Endodermal cell (in vitro differentiated cells): ENCODE results near the gene TLX2. TPM values are rescaled to one million over a fixed set of nuclear protein-coding genes. Genes with fewer than 3 reads are reported as not detected.
A peak's percentile ranks its signal among the peaks of the same experiment; 100 is the strongest.

Experiments used
- DNase-seq: peaks from one replicate; pipeline ENCODE4 v3.0.0-alpha.2; 2017
- H3K27ac ChIP-seq: 2 replicates; pipeline ENCODE4 v1.5.1; 2013; ENCODE audit warnings: mild to moderate bottlenecking, low read depth, low read length, moderate library complexity
- H3K27me3 ChIP-seq: 2 replicates; pipeline ENCODE4 v1.6.1; 2013; ENCODE audit warnings: mild to moderate bottlenecking, low read length, moderate library complexity; ENCODE audit not compliant: insufficient read depth, control insufficient read depth, poor library complexity, severe bottlenecking
- H3K36me3 ChIP-seq: 2 replicates; pipeline ENCODE4 v1.7.0; 2013; ENCODE audit warnings: mild to moderate bottlenecking, low read length, moderate library complexity; ENCODE audit not compliant: control insufficient read depth, insufficient read depth
- H3K4me1 ChIP-seq: one replicate; pipeline ENCODE4 v1.7.0; 2013; ENCODE audit warnings: low read length; ENCODE audit not compliant: control insufficient read depth, insufficient read depth
- H3K4me3 ChIP-seq: 2 replicates; pipeline ENCODE4 v1.5.1; 2013; ENCODE audit warnings: mild to moderate bottlenecking, low read length, moderate library complexity
- H3K9ac ChIP-seq: 2 replicates; pipeline ENCODE4 v1.6.1; 2013; ENCODE audit warnings: mild to moderate bottlenecking, low read length, moderate library complexity; ENCODE audit not compliant: poor library complexity, severe bottlenecking; ENCODE audit errors: extremely low read depth
- H3K9me3 ChIP-seq: 2 replicates; pipeline ENCODE4 v1.6.1; 2013; ENCODE audit warnings: mild to moderate bottlenecking, low read length, moderate library complexity; ENCODE audit not compliant: control insufficient read depth
- H3K27ac Mint-ChIP-seq: 2 replicates; pipeline ENCODE4 v1.8.0; 2020; ENCODE audit warnings: mixed read lengths
- H3K27me3 Mint-ChIP-seq: 2 replicates; pipeline ENCODE4 v1.8.0; 2021; ENCODE audit warnings: mild to moderate bottlenecking, mixed read lengths; ENCODE audit not compliant: insufficient read depth
- H3K36me3 Mint-ChIP-seq: 2 replicates; pipeline ENCODE4 v1.8.0; 2020; ENCODE audit warnings: low read depth, mixed read lengths
- H3K4me1 Mint-ChIP-seq: 2 replicates; pipeline ENCODE4 v1.8.0; 2020; ENCODE audit warnings: mixed read lengths
- H3K4me3 Mint-ChIP-seq: 2 replicates; pipeline ENCODE4 v1.8.0; 2020; ENCODE audit warnings: mild to moderate bottlenecking, moderate library complexity, mixed read lengths
- H3K9me3 Mint-ChIP-seq: 2 replicates; pipeline ENCODE4 v1.8.0; 2020; ENCODE audit warnings: mild to moderate bottlenecking, mixed read lengths
- WGBS, 2 experiments: methylation state at CpG; one replicate each; pipeline versions ENCODE4 v1.1.5 to v1.1.7; 2013; ENCODE audit warnings: missing lambda C conversion rate in 2 of 2, mixed read lengths in 1 of 2; ENCODE audit not compliant: insufficient coverage in 1 of 2, insufficient read length in 1 of 2; 5-methylcytosine and 5-hydroxymethylcytosine counted together
- total RNA-seq, 2 donors: library from RNA; stranded (reverse); fragmentation: NEBNext Ultra II Directional in 1 of 2; extraction: Animal tissue kit (Norgen Biotek cat#: 25700) in 1 of 2; gene quantifications; 2 replicates in 1 of 2; 3 replicates in 1 of 2; pipeline ENCODE4 v1.2.1, GENCODE V29; 2021
- TF ChIP-seq, protein P1 (sequence below): fragments of 200-600 bp; sonication (generic); conservative IDR thresholded peaks from 2 replicates; pipeline ENCODE4 v1.5.0; 2021; ENCODE audit warnings: antibody characterized with exemption, mild to moderate bottlenecking

TLX2 gene
- total RNA-seq, 2 donors from 2014 or later, result 0.22 to 0.27 TPM

DNA sequence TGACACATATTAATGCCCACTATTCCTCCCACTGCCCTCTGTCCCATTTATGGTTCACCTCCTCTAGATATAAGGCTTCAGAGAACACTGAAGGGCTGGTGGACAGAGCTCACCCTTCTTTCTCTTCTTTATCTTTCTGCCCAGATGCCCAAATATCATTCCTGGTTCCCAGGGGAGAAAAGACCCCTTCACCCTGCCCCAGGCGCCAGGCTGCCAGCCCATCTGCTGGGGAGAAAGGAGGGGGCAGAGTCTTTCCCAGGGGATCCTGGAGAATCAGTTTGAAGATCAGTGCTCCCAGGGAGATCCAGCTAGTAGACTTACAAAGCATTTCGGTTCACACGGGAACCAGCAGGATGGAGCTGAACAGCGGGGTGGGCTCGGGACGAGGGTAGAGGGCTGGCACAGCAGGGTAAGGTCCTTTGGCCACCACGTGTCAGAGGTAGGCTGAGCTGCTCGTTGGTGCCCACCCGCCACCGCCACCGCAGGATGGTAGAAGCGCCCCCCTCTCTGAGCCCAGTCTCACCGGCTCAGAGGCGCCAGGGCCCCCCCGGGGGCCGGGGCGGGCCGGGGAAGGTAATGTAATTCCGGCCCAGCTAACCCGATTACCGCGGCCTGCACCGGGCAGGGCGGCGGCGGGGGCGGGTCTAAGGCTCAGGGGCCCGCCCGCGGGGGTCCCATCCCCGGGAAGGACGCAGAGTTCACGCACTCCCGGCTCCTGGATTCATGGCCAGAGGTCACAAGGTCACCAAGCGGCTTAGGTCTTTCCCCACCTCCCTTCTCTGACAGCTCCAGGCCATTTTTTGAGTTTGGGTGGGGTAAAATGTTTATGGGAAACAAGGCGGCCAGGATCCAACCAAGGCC lies 1.3 kb upstream of the TLX2 start:
- TF ChIP-seq, protein P1, sequence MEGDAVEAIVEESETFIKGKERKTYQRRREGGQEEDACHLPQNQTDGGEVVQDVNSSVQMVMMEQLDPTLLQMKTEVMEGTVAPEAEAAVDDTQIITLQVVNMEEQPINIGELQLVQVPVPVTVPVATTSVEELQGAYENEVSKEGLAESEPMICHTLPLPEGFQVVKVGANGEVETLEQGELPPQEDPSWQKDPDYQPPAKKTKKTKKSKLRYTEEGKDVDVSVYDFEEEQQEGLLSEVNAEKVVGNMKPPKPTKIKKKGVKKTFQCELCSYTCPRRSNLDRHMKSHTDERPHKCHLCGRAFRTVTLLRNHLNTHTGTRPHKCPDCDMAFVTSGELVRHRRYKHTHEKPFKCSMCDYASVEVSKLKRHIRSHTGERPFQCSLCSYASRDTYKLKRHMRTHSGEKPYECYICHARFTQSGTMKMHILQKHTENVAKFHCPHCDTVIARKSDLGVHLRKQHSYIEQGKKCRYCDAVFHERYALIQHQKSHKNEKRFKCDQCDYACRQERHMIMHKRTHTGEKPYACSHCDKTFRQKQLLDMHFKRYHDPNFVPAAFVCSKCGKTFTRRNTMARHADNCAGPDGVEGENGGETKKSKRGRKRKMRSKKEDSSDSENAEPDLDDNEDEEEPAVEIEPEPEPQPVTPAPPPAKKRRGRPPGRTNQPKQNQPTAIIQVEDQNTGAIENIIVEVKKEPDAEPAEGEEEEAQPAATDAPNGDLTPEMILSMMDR, result no peak
- peak overlapping the region; percentile 42 for H3K4me3 Mint-ChIP-seq
- H3K4me3 ChIP-seq, result no peak overlapping the region
- H3K36me3 Mint-ChIP-seq, result peaks cover 2% of the 10 kb centered on the region
- H3K4me1 ChIP-seq, result peaks cover 3% of the 10 kb centered on the region
- H3K27me3 Mint-ChIP-seq, result peaks cover 87% of the 10 kb centered on the region
- H3K9ac ChIP-seq, result no peak overlapping the region
- peaks cover 85% of the 10 kb centered on the region for H3K27me3 ChIP-seq
- no peak overlapping the region for H3K27ac Mint-ChIP-seq
- peaks cover 9% of the 10 kb centered on the region for H3K9me3 ChIP-seq
- peak; percentile 65 for DNase-seq
- H3K36me3 ChIP-seq, result no peaks in the 10 kb centered on the region
- peaks cover 9% of the 10 kb centered on the region for H3K9me3 Mint-ChIP-seq
- no peak overlapping the region for H3K27ac ChIP-seq
- peaks cover 18% of the 10 kb centered on the region for H3K4me1 Mint-ChIP-seq
- WGBS, 2 experiments, result 3 to 5% methylated on average over 25 to 36 of the region's 36 CpGs

DNA sequence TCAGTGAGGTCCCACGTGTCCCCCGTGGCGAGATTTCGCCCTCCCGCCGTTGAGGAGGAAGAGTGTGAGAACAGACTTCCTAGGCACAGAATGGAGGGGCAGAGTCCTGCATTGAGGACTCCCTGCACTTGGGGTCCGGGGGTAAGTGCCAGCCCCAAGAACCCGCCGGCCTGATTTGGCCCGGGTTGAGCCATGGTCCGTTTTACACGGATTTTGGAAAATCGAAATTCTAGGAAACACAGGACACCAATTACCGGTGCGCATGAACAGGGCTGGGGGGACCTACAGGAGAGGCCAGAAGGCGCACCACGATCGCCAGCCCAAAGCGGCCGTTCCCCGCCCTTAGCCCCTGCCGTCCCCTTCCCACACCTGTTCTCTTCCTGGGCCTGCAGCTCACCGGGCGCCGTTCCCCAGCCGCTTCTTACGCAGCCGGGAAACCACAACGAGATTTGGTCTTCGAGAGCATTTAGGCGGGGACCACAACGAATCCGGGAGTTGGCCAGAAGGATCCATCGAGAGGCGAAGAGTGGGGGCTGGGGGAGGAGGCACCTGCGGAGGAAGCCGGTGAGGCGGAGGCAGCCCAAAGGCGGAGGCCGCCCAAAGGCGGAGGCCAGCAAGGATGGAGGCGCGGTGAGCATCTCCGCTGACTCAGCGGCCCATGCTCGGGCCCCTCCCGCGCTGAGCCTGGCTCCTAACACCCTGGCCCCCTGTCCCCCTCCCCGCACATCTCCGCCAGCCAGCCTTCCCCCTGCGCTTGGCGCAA lies 464 bp upstream of the TLX2 start:
- 2 to 3% methylated on average over 9 to 52 of the region's 52 CpGs for WGBS, 2 experiments
- Histone ChIP-seq H3K4me1 (peaks cover 3% of the 10 kb centered on the region), H3K4me3 (no peak overlapping the region), H3K27ac (no peak overlapping the region), H3K9ac (no peak overlapping the region), H3K27me3 (peaks cover 93% of the 10 kb centered on the region), H3K9me3 (peaks cover 9% of the 10 kb centered on the region), H3K36me3 (no peaks in the 10 kb centered on the region)
- peak; percentile 71 for DNase-seq
- Mint-ChIP-seq H3K9me3 (peaks cover 9% of the 10 kb centered on the region), H3K27me3 (peaks cover 89% of the 10 kb centered on the region), H3K27ac (no peak overlapping the region), H3K4me3 (peak overlapping the region; percentile 42), H3K4me1 (peaks cover 10% of the 10 kb centered on the region), H3K36me3 (peaks cover 2% of the 10 kb centered on the region)
- TF ChIP-seq, protein P1, result no peak

DNA sequence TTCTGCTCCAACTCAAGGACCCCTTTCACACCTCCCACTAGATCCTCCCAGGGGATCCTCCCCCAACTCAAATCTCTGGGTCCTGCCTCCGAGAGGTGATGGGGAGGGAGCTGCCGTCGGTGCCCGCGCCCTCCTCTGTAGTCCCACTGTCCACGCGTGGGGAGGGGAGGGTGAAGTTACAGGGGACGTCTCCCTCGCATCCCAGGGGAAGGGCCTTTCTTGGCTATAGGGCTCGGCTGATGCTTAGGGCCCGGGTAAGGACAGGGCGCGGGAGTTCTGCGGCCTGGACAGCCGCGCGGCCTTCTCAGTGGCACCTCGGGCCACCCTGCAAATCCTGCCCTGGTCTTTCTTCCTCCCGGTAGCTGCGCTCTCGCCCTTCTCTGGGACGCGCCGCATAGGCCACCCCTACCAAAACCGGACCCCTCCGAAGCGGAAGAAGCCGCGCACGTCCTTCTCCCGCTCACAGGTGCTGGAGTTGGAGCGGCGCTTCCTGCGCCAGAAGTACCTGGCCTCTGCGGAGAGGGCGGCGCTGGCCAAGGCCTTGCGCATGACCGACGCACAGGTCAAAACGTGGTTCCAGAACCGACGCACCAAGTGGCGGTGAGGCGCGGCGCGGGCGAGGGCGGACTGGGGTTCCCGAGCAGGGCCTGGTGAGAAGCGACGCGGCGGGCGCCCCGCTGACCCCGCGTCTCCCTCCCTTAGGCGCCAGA lies 1.2 kb downstream of the TLX2 start:
- peak; percentile 85 for DNase-seq
- TF ChIP-seq, protein P1, result peak; percentile 25
- Mint-ChIP-seq H3K27me3 (peaks cover 96% of the 10 kb centered on the region), H3K4me1 (peaks cover 9% of the 10 kb centered on the region), H3K27ac (no peak overlapping the region), H3K9me3 (peaks cover 9% of the 10 kb centered on the region), H3K4me3 (peak overlapping the region; percentile 44), H3K36me3 (peaks cover 2% of the 10 kb centered on the region)
- no peak overlapping the region for H3K27ac ChIP-seq
- H3K36me3 ChIP-seq, result no peaks in the 10 kb centered on the region
- peaks cover 9% of the 10 kb centered on the region for H3K9me3 ChIP-seq
- H3K4me3 ChIP-seq, result no peak overlapping the region
- H3K9ac ChIP-seq, result no peak overlapping the region
- H3K27me3 ChIP-seq, result peaks cover 100% of the 10 kb centered on the region
- peaks cover 3% of the 10 kb centered on the region for H3K4me1 ChIP-seq
- WGBS, 2 experiments, result 7 to 8% methylated on average over 24 to 60 of the region's 60 CpGs
